Upper lobe of left lung (tissue), 4 donors: ENCODE results near the gene ARRDC1.
"Not testable (repeated sequence)": the region's sequence is repeated elsewhere in the genome, so short reads cannot be mapped to it uniquely, and the experiment has no call there.

Experiments
- EP300 ChIP-seq, 4 donors: sonication (generic); formaldehyde crosslinking; IDR thresholded peaks; one replicate each; pipeline ENCODE4 v1.5.1; 2017; ENCODE audit warnings: antibody characterized with exemption in 4 of 4, control low read depth in 2 of 4
- POLR2A ChIP-seq, 4 donors: fragments of 450-650 bp; IDR thresholded peaks; one replicate each; pipeline ENCODE4 v1.5.1; 2016 to 2017; ENCODE audit warnings: antibody characterized with exemption in 4 of 4, mild to moderate bottlenecking in 2 of 4
- POLR2AphosphoS5 ChIP-seq, 2 donors: sonication (generic); formaldehyde crosslinking; IDR thresholded peaks; one replicate each; pipeline ENCODE4 v1.5.1; 2017; ENCODE audit warnings: antibody characterized with exemption in 2 of 2
- TF ChIP-seq, protein P1 (sequence below), 6 experiments: fragments of 450-650 bp in 4 of 6; fragments of 200-600 bp in 2 of 6; sonication (generic) in 2 of 6; IDR thresholded peaks; one replicate each; pipeline ENCODE4 v1.5.1; 2016 to 2019; ENCODE audit warnings: antibody characterized with exemption in 6 of 6

DNA sequence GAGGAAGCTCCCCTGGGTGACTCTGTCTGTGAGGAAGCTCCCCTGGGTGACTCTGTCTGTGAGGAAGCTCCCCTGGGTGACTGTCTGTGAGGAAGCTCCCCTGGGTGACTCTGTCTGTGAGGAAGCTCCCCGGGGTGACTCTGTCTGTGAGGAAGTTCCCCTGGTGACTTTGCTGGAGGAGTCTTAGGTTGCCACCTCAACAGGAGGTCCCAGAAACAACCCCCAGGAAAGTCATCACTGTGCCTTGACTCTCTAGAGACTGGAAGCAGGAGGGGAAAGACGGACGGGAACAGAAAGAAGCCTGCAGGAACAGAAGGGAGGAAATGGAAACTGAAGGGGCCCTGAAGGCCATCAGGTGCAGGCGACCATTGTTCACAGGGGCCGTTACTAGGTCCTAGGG lies 37.0 kb upstream of the ARRDC1 start:
- not testable (repeated sequence) for TF ChIP-seq POLR2AphosphoS5, POLR2A, EP300 (IDR thresholded peaks at IDR 0.05)
- TF ChIP-seq, protein P1, sequence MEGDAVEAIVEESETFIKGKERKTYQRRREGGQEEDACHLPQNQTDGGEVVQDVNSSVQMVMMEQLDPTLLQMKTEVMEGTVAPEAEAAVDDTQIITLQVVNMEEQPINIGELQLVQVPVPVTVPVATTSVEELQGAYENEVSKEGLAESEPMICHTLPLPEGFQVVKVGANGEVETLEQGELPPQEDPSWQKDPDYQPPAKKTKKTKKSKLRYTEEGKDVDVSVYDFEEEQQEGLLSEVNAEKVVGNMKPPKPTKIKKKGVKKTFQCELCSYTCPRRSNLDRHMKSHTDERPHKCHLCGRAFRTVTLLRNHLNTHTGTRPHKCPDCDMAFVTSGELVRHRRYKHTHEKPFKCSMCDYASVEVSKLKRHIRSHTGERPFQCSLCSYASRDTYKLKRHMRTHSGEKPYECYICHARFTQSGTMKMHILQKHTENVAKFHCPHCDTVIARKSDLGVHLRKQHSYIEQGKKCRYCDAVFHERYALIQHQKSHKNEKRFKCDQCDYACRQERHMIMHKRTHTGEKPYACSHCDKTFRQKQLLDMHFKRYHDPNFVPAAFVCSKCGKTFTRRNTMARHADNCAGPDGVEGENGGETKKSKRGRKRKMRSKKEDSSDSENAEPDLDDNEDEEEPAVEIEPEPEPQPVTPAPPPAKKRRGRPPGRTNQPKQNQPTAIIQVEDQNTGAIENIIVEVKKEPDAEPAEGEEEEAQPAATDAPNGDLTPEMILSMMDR (IDR thresholded peaks at IDR 0.05): not testable (repeated sequence)
